ENCODE results near the gene TIMM23. TPM values are rescaled to one million over a fixed set of nuclear protein-coding genes. Genes with fewer than 3 reads are reported as not detected.
A peak's percentile ranks its signal among the peaks of the same experiment; 100 is the strongest.

TIMM23 gene
- total and polyA plus RNA-seq, 2 of the 4 experiments (the other 2 are of a cell fraction) = 82.4 to 86.2 TPM

- no peak overlapping the region for H2AFZ ChIP-seq (replicated peaks; ENCODE audit: low read length, poor library complexity)
- peak overlapping the region; percentile 12; the same call in 1 of the 2 replicates for H4K5ac ChIP-seq (ENCODE audit: low read depth, low read length)
- intact Hi-C loops (cut with micrococcal nuclease) (loop anchor here (2.0 to 10.0 kb wide), 2 partner anchors 219 to 565 kb away; no protein-coding TSS in a partner anchor), in situ Hi-C loops (cut with MboI; ENCODE audit: low sequenced_read_pairs) (no loop called here), dilution Hi-C loops (cut with HindIII; ENCODE audit: low sequenced_read_pairs, unreplicated experiment) (no loop called here)
- peak overlapping the region; percentile 92 for H3K27ac ChIP-seq (ENCODE audit: insufficient read depth, low read length)
- H3K4me3 ChIP-seq (ENCODE audit: insufficient read depth, low read depth, low read length) = peak overlapping the region; percentile 80
- H2BK120ac ChIP-seq (ENCODE audit: low read depth, low read length) = no peak overlapping the region
- H3K4me2 ChIP-seq (ENCODE audit: low read depth, low read length) = peak overlapping the region; percentile 88
- ATAC-seq (ENCODE audit: low read depth) (no peak), DNase-seq (no peak)
- peaks cover 3 to 22% of the 10 kb centered on the region in 2 experiments; a peak in 2 of 4 replicates for H3K79me1 ChIP-seq (ENCODE audit: low read depth in 1 of 2, low read length in 2 of 2)
- H2BK20ac ChIP-seq (ENCODE audit: low read depth, low read length) = no peak overlapping the region
- no peaks in the 10 kb centered on the region for H3K9me3 ChIP-seq (ENCODE audit: control insufficient read depth, insufficient read depth, low read length)
- H3K56ac ChIP-seq (ENCODE audit: extremely low read depth, insufficient read depth, low read length) = peak overlapping the region; percentile 13; the same call in 1 of the 2 replicates
- 0 out of 2 replicates have a peak overlapping the region, but pooled peaks have one; percentile 38 for H3K14ac ChIP-seq (replicated peaks; ENCODE audit: low read depth, low read length)
- peak overlapping the region; percentile 52 for H3K4ac ChIP-seq (ENCODE audit: low read depth, low read length)
- peaks cover 41% of the 10 kb centered on the region for H4K20me1 ChIP-seq (ENCODE audit: insufficient read depth, low read length)
- no peaks in the 10 kb centered on the region for H3K27me3 ChIP-seq (ENCODE audit: control insufficient read depth, insufficient read depth, low read length)
- no peaks in the 10 kb centered on the region for H3K36me3 ChIP-seq (ENCODE audit: control insufficient read depth, insufficient read depth, low read length)
- H3K18ac ChIP-seq (ENCODE audit: low read depth, low read length) = no peak overlapping the region
- peak overlapping the region; percentile 45 to 88; a peak in 3 of 4 replicates for H4K8ac ChIP-seq (ENCODE audit: low read depth in 2 of 2, low read length in 2 of 2)
- peak overlapping the region; percentile 54 for H3K23ac ChIP-seq (ENCODE audit: low read depth, low read length)
- ChIA-PET CTCF (interaction anchor here (0.6 to 1.6 kb wide), 4 partner anchors 13 to 552 kb away, joined by 3 to 7 read pairs (median 4); no protein-coding TSS in a partner anchor), POLR2A (ENCODE audit: unreplicated experiment) (no interaction called here)
- H2AK9ac ChIP-seq (replicated peaks; ENCODE audit: low read depth, low read length, poor library complexity) = peak overlapping the region; percentile 87
- H3K9ac ChIP-seq (ENCODE audit: low read depth, low read length) = peak overlapping the region; percentile 89
- BruUV-seq (replicated peaks) = TSS peak; percentile 62
- no peak overlapping the region for H2BK15ac ChIP-seq (ENCODE audit: low read depth, low read length)
- H4K91ac ChIP-seq (ENCODE audit: insufficient read depth, low read depth, low read length) = no peak overlapping the region
- H3K9me1 ChIP-seq (ENCODE audit: insufficient read depth, low read length) = peaks cover 6% of the 10 kb centered on the region; the same call in 1 of the 2 replicates
- H2AK5ac ChIP-seq (ENCODE audit: low read depth, low read length) = 0 out of 2 replicates have a peak overlapping the region, but pooled peaks have one; percentile 7
- peaks cover 18% of the 10 kb centered on the region for H3K4me1 ChIP-seq (ENCODE audit: control insufficient read depth, insufficient read depth, low read length)
- H2BK5ac ChIP-seq (ENCODE audit: low read depth, low read length, poor library complexity, severe bottlenecking) = peak overlapping the region; percentile 91
- WGBS, 2 experiments (ENCODE audit: extremely low coverage in 2 of 2, insufficient read length in 1 of 2) = 20% methylated on average over 1 of the region's 6 CpGs; no CpG with 5 or more reads in 1 of the 2 experiments
- no peak for TF ChIP-seq CHD1 (IDR thresholded peaks at IDR 0.05; ENCODE audit: low read depth, low read length)
- TF ChIP-seq MAFK (IDR thresholded peaks at IDR 0.05; ENCODE audit: low read depth, low read length) = no peak
- no peak for TF ChIP-seq NFE2L2 (IDR thresholded peaks at IDR 0.05; ENCODE audit: low read depth, low read length)
- TF ChIP-seq MAZ (IDR thresholded peaks at IDR 0.05; ENCODE audit: borderline replicate concordance, low read depth, low read length) = no peak
- no peak for TF ChIP-seq USF2 (IDR thresholded peaks at IDR 0.05; ENCODE audit: low read depth, low read length)
- no peak for TF ChIP-seq RFX5 (IDR thresholded peaks at IDR 0.05; ENCODE audit: low read depth, low read length)
- no peak for TF ChIP-seq BHLHE40 (IDR thresholded peaks at IDR 0.05; ENCODE audit: low read depth, low read length)
- no peak for TF ChIP-seq CTCF (conservative IDR thresholded peaks at IDR 0.05; ENCODE audit: low read depth, low read length)
- no peak for TF ChIP-seq MXI1 (IDR thresholded peaks at IDR 0.05; ENCODE audit: borderline replicate concordance, low read depth, low read length)
- TF ChIP-seq CEBPB (IDR thresholded peaks at IDR 0.05; ENCODE audit: low read depth, low read length) = no peak
- no peak for TF ChIP-seq RCOR1 (IDR thresholded peaks at IDR 0.05; ENCODE audit: insufficient replicate concordance, low read length)
- TF ChIP-seq RAD21 (IDR thresholded peaks at IDR 0.05; ENCODE audit: low read length) = no peak
- no peak for TF ChIP-seq POLR2A (IDR thresholded peaks at IDR 0.05; ENCODE audit: low read depth, low read length)
- TF ChIP-seq ELK1 (IDR thresholded peaks at IDR 0.05; ENCODE audit: borderline replicate concordance, low read depth, low read length) = no peak
- TF ChIP-seq FOS (IDR thresholded peaks at IDR 0.05; ENCODE audit: low read depth, low read length) = no peak
Measured at GRCh38 chr10:46029461-46030030, 57.3 kb downstream of the TIMM23 start.
